Neuronal stem cell (in vitro differentiated cells): Measurements from ENCODE around the gene PATJ.

ENCODE experiments used
- DNase-seq: peaks from one replicate; pipeline ENCODE4 v3.0.0-alpha.2; 2013; ENCODE audit warnings: low spot score
- H2AFZ ChIP-seq: one replicate; pipeline ENCODE4 v1.6.1; 2013; ENCODE audit warnings: mild to moderate bottlenecking, low read length, inconsistent platforms
- H2AK5ac ChIP-seq: 2 replicates; pipeline ENCODE4 v1.6.1; 2013; ENCODE audit warnings: low read depth, mild to moderate bottlenecking, inconsistent platforms, low read length, moderate library complexity, mixed read lengths
- H2BK120ac ChIP-seq: 2 replicates; pipeline ENCODE4 v1.6.1; 2013; ENCODE audit warnings: low read depth, mild to moderate bottlenecking, inconsistent platforms, low read length, moderate library complexity, mixed read lengths
- H2BK12ac ChIP-seq: one replicate; pipeline ENCODE4 v1.6.1; 2013; ENCODE audit warnings: low read length, inconsistent platforms
- H2BK15ac ChIP-seq: 2 replicates; pipeline ENCODE4 v1.6.1; 2013; ENCODE audit warnings: mild to moderate bottlenecking, low read length, inconsistent platforms, mixed read lengths
- H2BK5ac ChIP-seq: one replicate; pipeline ENCODE4 v1.6.1; 2013; ENCODE audit warnings: inconsistent platforms, mild to moderate bottlenecking, low read length, moderate library complexity
- H3K14ac ChIP-seq: one replicate; pipeline ENCODE4 v1.6.1; 2013; ENCODE audit warnings: low read length, inconsistent platforms
- H3K18ac ChIP-seq: 2 replicates; pipeline ENCODE4 v1.6.1; 2013; ENCODE audit warnings: low read length, inconsistent platforms
- H3K23ac ChIP-seq: 2 replicates; pipeline ENCODE4 v1.6.1; 2013; ENCODE audit warnings: low read depth, mild to moderate bottlenecking, mixed read lengths, low read length, inconsistent platforms; ENCODE audit not compliant: poor library complexity
- H3K27ac ChIP-seq: replicated peaks from 3 replicates; pipeline ENCODE4 v1.5.1; 2013; ENCODE audit warnings: low read length, inconsistent platforms
- H3K27me3 ChIP-seq, 3 experiments: 2 replicates each; pipeline ENCODE4 v1.6.1; 2013; ENCODE audit warnings: low read length in 3 of 3, mild to moderate bottlenecking in 2 of 3, inconsistent platforms in 1 of 3, low read depth in 1 of 3, mixed read lengths in 1 of 3, moderate library complexity in 1 of 3; ENCODE audit not compliant: control insufficient read depth in 3 of 3, insufficient read depth in 3 of 3
- H3K36me3 ChIP-seq, 2 donors: replicated peaks in 1 of 2; 2 replicates each; pipeline ENCODE4 v1.6.1; 2013; ENCODE audit warnings: low read length in 2 of 2; ENCODE audit not compliant: control insufficient read depth in 2 of 2, insufficient read depth in 2 of 2
- H3K4ac ChIP-seq: 2 replicates; pipeline ENCODE4 v1.6.1; 2013; ENCODE audit warnings: inconsistent platforms, mild to moderate bottlenecking, low read length, moderate library complexity
- H3K4me1 ChIP-seq, 2 donors: 1 replicate in 1 of 2; 2 replicates in 1 of 2; pipeline ENCODE4 v1.6.1; 2013; ENCODE audit warnings: low read length in 2 of 2, low read depth in 1 of 2; ENCODE audit not compliant: control insufficient read depth in 2 of 2, insufficient read depth in 1 of 2
- H3K4me2 ChIP-seq: one replicate; pipeline ENCODE4 v1.6.1; 2013; ENCODE audit warnings: mild to moderate bottlenecking, low read length, inconsistent platforms; ENCODE audit not compliant: insufficient read depth, poor library complexity, severe bottlenecking
- H3K4me3 ChIP-seq, 2 donors: 2 replicates each; pipeline ENCODE4 v1.5.1; 2013; ENCODE audit warnings: low read length in 2 of 2, mild to moderate bottlenecking in 2 of 2, inconsistent platforms in 1 of 2, moderate library complexity in 1 of 2
- H3K79me1 ChIP-seq: one replicate; pipeline ENCODE4 v1.6.1; 2013; ENCODE audit warnings: low read depth, mild to moderate bottlenecking, inconsistent platforms, low read length, moderate library complexity
- H3K9ac ChIP-seq: one replicate; pipeline ENCODE4 v1.6.1; 2013; ENCODE audit warnings: mild to moderate bottlenecking, low read depth, low read length, inconsistent platforms; ENCODE audit not compliant: poor library complexity
- H3K9me3 ChIP-seq, 2 donors: replicated peaks in 1 of 2; 2 replicates each; pipeline versions ENCODE3 to v1.6.1; 2013; ENCODE audit warnings: low read length in 2 of 2, mild to moderate bottlenecking in 2 of 2, inconsistent platforms in 1 of 2, low read depth in 1 of 2, mixed read lengths in 1 of 2, moderate library complexity in 1 of 2; ENCODE audit not compliant: control insufficient read depth in 2 of 2, insufficient read depth in 1 of 2
- H4K8ac ChIP-seq: one replicate; pipeline ENCODE4 v1.6.1; 2013; ENCODE audit warnings: low read depth, mild to moderate bottlenecking, inconsistent platforms, low read length, moderate library complexity
- H4K91ac ChIP-seq: one replicate; pipeline ENCODE4 v1.6.1; 2013; ENCODE audit warnings: low read length, low read depth, mild to moderate bottlenecking, inconsistent platforms; ENCODE audit not compliant: poor library complexity
- WGBS, 2 donors: extraction: QIAGEN DNeasy Blood & Tissue Kit; methylation state at CpG; one replicate each; pipeline ENCODE4 v1.1.7; 2013; ENCODE audit warnings: missing lambda C conversion rate in 2 of 2, mixed read lengths in 1 of 2; ENCODE audit not compliant: insufficient read length in 2 of 2, insufficient replicate concordance in 1 of 2; ENCODE audit errors: extremely low coverage in 2 of 2; 5-methylcytosine and 5-hydroxymethylcytosine counted together

The PATJ gene

DNA sequence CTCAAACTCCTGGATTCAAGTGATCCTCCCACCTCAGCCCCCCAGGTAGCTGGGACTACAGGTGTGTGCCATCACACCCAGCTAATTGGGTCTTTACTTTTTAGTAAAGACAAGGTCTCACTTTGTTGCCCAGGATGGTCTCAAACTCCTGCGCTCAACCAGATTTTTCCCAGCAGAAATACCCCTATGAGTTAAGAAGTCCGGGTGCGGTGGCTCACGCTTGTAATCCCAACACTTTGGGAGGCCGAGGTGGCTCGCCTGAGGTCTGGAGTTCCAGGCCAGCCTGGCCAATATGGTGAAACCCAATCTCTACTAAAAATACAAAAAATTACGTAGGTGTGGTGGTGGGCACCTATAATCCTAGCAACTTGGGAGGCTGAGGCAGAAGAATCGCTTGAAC, 445.8 kb downstream of the PATJ start:
- H3K4me3 ChIP-seq: no peak overlapping the region
- H4K8ac ChIP-seq: no peak overlapping the region
- H2BK15ac ChIP-seq: no peak overlapping the region
- H2BK5ac ChIP-seq: no peak overlapping the region
- WGBS, 2 donors: no CpG with 5 or more reads among the region's 8 CpGs
- H3K27ac ChIP-seq: no peak overlapping the region
- no peak overlapping the region for H2BK12ac ChIP-seq
- no peak overlapping the region for H3K9ac ChIP-seq
- no peak overlapping the region for H3K23ac ChIP-seq
- no peaks in the 10 kb centered on the region for H3K27me3 ChIP-seq
- H2BK120ac ChIP-seq: no peak overlapping the region
- no peak for DNase-seq
- peaks cover 0 to 4% of the 10 kb centered on the region in 2 donors for H3K4me1 ChIP-seq
- H4K91ac ChIP-seq: no peak overlapping the region
- no peaks in the 10 kb centered on the region for H3K36me3 ChIP-seq
- H2AK5ac ChIP-seq: peak overlapping the region; percentile 70
- H3K9me3 ChIP-seq: no peaks in the 10 kb centered on the region
- no peaks in the 10 kb centered on the region for H3K79me1 ChIP-seq
- no peak overlapping the region for H2AFZ ChIP-seq
- no peak overlapping the region for H3K14ac ChIP-seq
- H3K4me2 ChIP-seq: no peak overlapping the region
- no peak overlapping the region for H3K4ac ChIP-seq
- H3K18ac ChIP-seq: no peak overlapping the region

- peaks cover 0 to 4% of the 10 kb centered on the region in 2 donors for H3K4me1 ChIP-seq
- peak within 1 kb of the TSS; percentile 98 for H3K4ac ChIP-seq
- peaks cover 3% of the 10 kb centered on the region for H3K79me1 ChIP-seq
- peak within 1 kb of the TSS; percentile 99 for H2BK15ac ChIP-seq
- no CpG with 5 or more reads among the region's 55 CpGs for WGBS, 2 donors
- peak within 1 kb of the TSS; percentile 98 for H3K14ac ChIP-seq
- no peak within 1 kb of the TSS for H2AFZ ChIP-seq
- peak within 1 kb of the TSS; percentile 99 for H3K23ac ChIP-seq
- H3K9me3 ChIP-seq: peaks cover 0 to 6% of the 10 kb centered on the region in 2 donors
- H3K9ac ChIP-seq: peak within 1 kb of the TSS; percentile 99
- no peak within 1 kb of the TSS for H4K91ac ChIP-seq
- peak within 1 kb of the TSS; percentile 98 for H2BK12ac ChIP-seq
- peaks cover 0 to 5% of the 10 kb centered on the region in 2 donors for H3K36me3 ChIP-seq
- H2BK120ac ChIP-seq: peak within 1 kb of the TSS; percentile 96
- H3K27ac ChIP-seq: peak within 1 kb of the TSS; percentile 72
- peak within 1 kb of the TSS; percentile 100 for H3K18ac ChIP-seq
- H4K8ac ChIP-seq: peak within 1 kb of the TSS; percentile 65
- DNase-seq: peak; percentile 60
- H3K4me3 ChIP-seq: peak within 1 kb of the TSS in 1 of 2 donors; percentile 92
- peak within 1 kb of the TSS; percentile 99 for H2AK5ac ChIP-seq
- peak within 1 kb of the TSS; percentile 83 for H3K4me2 ChIP-seq
- H3K27me3 ChIP-seq: peaks cover 0 to 37% (median 9%) of the 10 kb centered on the region in 3 experiments
- peak within 1 kb of the TSS; percentile 96 for H2BK5ac ChIP-seq
Observed at GRCh38 chr1:62194651-62195544, 452.6 kb downstream of the PATJ start, which contains the start of gene L1TD1. Gene L1TD1, plus strand, starts transcription at chr1:62194849. Its CDS starts 11,780 bp downstream, at chr1:62206629.

DNA sequence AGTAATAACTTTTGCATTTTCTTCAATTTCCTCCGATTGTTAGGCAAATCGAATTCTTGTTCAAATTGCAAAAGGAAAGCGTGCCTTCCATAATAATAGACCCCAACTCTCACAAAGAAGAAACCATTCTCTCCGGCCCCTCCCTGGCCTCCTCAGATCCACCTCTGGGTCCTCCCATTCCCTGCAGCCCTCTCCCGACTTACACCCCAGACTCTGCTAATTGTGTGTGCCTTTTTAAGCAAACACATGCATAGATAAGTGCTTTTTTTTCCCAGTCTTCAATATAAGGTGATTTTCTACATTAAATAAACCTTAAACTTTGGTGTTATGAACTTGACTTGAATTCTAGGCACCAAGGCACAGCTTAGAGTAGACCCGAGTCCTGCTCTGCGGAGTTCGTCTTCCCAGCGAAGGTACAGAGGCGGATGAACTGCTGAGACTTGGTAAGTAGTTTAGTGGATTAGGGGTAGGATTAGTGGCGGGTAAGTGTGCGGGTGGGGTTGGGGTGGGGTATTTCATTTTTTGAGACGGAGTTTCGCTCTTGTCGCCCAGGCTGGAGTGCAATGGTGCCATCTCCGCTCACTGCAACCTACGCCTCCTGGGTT, 453.9 kb downstream of the PATJ start:
- Histone ChIP-seq H3K9ac (no peak overlapping the region), H3K36me3 (peaks cover 0 to 5% of the 10 kb centered on the region in 2 donors), H3K4me1 (peaks cover 0 to 4% of the 10 kb centered on the region in 2 donors), H2BK12ac (no peak overlapping the region), H2BK15ac (no peak overlapping the region), H3K14ac (no peak overlapping the region), H2BK5ac (no peak overlapping the region), H3K9me3 (peaks cover 0 to 6% of the 10 kb centered on the region in 2 donors), H3K4me3 (no peak overlapping the region), H2AK5ac (no peak overlapping the region), H2AFZ (no peak overlapping the region), H3K4me2 (peak overlapping the region; percentile 38), H3K18ac (no peak overlapping the region), H3K4ac (no peak overlapping the region), H4K91ac (no peak overlapping the region), H4K8ac (no peak overlapping the region), H3K79me1 (peaks cover 5% of the 10 kb centered on the region), H3K27me3 (peaks cover 0 to 37% (median 9%) of the 10 kb centered on the region in 3 experiments), H3K27ac (no peak overlapping the region), H2BK120ac (no peak overlapping the region), H3K23ac (no peak overlapping the region)
- DNase-seq: no peak
- WGBS, 2 donors: no CpG with 5 or more reads among the region's 17 CpGs
